GM12891 (cell line): ENCODE results near the gene MPND.

ENCODE experiments used
- POLR2A ChIP-seq: IDR thresholded peaks from 2 replicates; pipeline ENCODE4 v1.6.1; 2011; ENCODE audit warnings: low read depth, low read length, control low read depth
- TAF1 ChIP-seq: IDR thresholded peaks from 2 replicates; pipeline ENCODE4 v1.6.1; 2011; ENCODE audit warnings: low read depth, low read length, control low read depth

GRCh38 chr19:4368128-4368820 is 24.9 kb downstream of the MPND start:
- TF ChIP-seq TAF1 = no peak
- no peak for TF ChIP-seq POLR2A
